ENCODE measurements around the gene CHAC1. TPM values are rescaled to one million over a fixed set of nuclear protein-coding genes. Genes with fewer than 3 reads are reported as not detected.

The CHAC1 gene
- polyA plus RNA-seq, 3 donors, result 0.15 TPM; not detected in 2

DNA sequence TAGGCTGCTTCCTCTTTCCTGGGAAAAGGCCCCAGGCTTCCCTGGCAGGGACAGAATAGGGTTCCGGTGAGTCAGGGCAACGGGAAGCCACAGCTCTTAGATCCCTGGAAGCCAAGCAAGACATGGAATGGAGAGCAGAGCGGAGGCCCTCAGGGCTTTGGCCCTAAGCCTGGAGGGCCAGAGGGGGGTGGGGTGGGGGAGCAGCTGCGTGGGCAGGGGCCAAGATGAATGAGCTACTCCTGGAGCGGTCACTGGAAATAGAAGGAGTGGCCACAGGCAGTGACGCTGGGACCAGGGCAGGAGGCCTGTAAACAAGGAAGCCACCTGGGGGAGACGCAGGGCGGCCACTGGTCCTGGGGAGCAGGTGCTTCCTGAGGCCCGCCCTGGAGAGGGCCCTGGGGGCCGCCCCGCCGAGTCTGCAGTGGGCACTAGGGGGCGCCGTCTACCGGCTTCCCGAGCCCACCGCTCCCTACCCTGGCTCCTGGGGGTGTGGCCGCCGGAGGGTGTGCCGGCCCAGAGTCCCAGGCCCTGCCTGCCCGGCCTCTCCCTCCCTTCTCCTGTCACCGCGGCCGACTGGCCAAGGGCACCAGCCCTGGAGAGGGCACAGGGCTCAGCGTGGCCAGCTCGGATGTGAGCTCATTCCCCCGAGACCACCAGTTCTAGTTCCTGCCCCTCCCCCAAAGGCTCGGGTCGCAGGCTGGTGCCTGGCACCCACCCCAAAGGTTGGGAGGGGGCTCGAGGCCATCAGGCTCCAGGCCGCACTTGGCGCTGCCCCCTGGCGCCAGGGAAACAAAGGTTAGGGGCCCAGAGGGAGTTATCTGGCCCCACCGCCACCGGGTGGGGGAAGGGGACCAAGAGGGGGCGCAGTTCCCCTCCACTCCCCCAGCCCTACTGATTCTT is 46.9 kb upstream of the CHAC1 start:
- intact Hi-C loops (cut with micrococcal nuclease), result loop anchor here (5.0 to 10.0 kb wide), 5 partner anchors 36 to 278 kb away; partner anchors contain the start of gene RMDN3 (in 1 of the 2)
- TF ChIP-seq, protein P1, sequence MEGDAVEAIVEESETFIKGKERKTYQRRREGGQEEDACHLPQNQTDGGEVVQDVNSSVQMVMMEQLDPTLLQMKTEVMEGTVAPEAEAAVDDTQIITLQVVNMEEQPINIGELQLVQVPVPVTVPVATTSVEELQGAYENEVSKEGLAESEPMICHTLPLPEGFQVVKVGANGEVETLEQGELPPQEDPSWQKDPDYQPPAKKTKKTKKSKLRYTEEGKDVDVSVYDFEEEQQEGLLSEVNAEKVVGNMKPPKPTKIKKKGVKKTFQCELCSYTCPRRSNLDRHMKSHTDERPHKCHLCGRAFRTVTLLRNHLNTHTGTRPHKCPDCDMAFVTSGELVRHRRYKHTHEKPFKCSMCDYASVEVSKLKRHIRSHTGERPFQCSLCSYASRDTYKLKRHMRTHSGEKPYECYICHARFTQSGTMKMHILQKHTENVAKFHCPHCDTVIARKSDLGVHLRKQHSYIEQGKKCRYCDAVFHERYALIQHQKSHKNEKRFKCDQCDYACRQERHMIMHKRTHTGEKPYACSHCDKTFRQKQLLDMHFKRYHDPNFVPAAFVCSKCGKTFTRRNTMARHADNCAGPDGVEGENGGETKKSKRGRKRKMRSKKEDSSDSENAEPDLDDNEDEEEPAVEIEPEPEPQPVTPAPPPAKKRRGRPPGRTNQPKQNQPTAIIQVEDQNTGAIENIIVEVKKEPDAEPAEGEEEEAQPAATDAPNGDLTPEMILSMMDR (IDR thresholded peaks at IDR 0.05), result peak; percentile 91
- H3K9me3 ChIP-seq (replicated peaks in 1 of 2; ENCODE audit: control insufficient read depth in 1 of 2, insufficient read depth in 1 of 2, low read length in 2 of 2), result no peaks in the 10 kb centered on the region
- DNase-seq, result peak; percentile 47 to 60 (median 49)
- Mint-ChIP-seq H3K27me3 (ENCODE audit: low read depth in 3 of 3) (peaks cover 0 to 7% (median 0%) of the 10 kb centered on the region in 3 donors), H3K9me3 (no peaks in the 10 kb centered on the region), H3K4me3 (peak overlapping the region; percentile 67 to 84), H3K27ac (peak overlapping the region in 5 of 7 donors; percentile 30 to 79 (median 61)), H3K4me1 (peaks cover 91% of the 10 kb centered on the region), H3K36me3 (peaks cover 10 to 25% of the 10 kb centered on the region in 2 donors)
- peak overlapping the region; percentile 56 to 57 for H3K27ac ChIP-seq (ENCODE audit: low read depth in 1 of 2, low read length in 2 of 2)
- WGBS (ENCODE audit: insufficient coverage), result 2% methylated on average over 30 of the region's 36 CpGs
- H3K27me3 ChIP-seq (ENCODE audit: control insufficient read depth in 2 of 2, insufficient read depth in 2 of 2, low read length in 2 of 2), result no peaks in the 10 kb centered on the region
- peaks cover 34% of the 10 kb centered on the region for H4K20me1 ChIP-seq (ENCODE audit: insufficient read depth, low read length)
- peaks cover 85 to 96% of the 10 kb centered on the region in 2 donors for H3K4me1 ChIP-seq (ENCODE audit: control insufficient read depth in 1 of 2, insufficient read depth in 2 of 2, low read length in 2 of 2)
- H3K36me3 ChIP-seq (replicated peaks in 1 of 2; ENCODE audit: control insufficient read depth in 1 of 2, insufficient read depth in 2 of 2, low read length in 2 of 2), result no peaks in the 10 kb centered on the region
- peak overlapping the region; percentile 80 for H3K4me2 ChIP-seq (replicated peaks; ENCODE audit: extremely low read depth, low read length, poor library complexity, severe bottlenecking)
- H3K4me3 ChIP-seq (replicated peaks in 1 of 3; ENCODE audit: low read depth in 2 of 3, low read length in 3 of 3), result peak overlapping the region; percentile 47 to 76 (median 48)
- peaks cover 21% of the 10 kb centered on the region for H3K79me2 ChIP-seq (ENCODE audit: insufficient read depth, low read length)
- peak overlapping the region; percentile 55 for H3K9ac ChIP-seq (ENCODE audit: insufficient read depth, low read length, poor library complexity, severe bottlenecking)
- H2AFZ ChIP-seq (ENCODE audit: insufficient read depth, low read depth, low read length, poor library complexity, severe bottlenecking), result peak overlapping the region; percentile 37

DNA sequence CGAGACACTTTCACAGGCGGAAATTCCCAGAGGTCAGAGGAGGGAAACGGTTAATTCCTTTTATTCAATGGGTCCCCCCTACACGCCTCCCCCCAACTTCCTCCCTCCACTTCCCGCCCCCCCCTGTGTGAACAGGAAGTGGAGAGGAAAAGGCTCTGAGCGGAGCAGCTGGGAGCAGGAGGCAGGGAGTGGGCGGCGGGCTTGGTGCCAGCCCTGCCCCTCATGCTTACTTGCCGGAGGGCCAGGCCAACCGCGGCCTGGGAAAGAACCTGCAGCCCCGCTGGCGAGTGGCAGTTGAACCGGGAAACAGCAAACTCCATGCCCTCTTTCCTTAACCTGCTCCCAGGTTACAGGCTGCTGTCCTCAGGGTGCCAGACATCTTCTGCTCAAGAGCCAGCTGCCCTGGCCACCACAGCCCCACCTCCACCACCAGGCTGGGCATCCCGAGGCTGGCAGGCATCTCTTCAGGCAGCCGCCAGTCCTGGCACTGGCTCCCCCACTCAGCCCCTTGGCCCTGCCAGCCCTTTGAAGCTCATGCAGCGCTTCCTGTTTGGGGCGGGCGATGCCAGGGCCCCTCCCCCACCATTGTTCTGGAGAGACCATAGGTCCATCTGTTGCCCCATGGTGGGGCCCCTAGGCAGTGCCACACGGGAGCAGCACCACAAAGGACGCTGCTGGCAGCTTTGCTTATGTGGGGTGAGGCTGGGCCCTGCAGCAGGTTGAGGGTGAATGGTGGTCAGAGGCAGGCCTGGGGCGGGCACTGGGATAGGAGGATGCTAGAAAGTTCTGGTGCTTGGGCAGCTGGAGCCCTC is 46.1 kb upstream of the CHAC1 start:
- TF ChIP-seq, protein P1 (IDR thresholded peaks at IDR 0.05), result no peak
- H3K27ac Mint-ChIP-seq, result peak overlapping the region in 4 of 7 donors; percentile 30 to 56 (median 48)
- Histone ChIP-seq H3K9me3 (replicated peaks in 1 of 2; ENCODE audit: control insufficient read depth in 1 of 2, insufficient read depth in 1 of 2, low read length in 2 of 2) (no peaks in the 10 kb centered on the region), H3K4me1 (ENCODE audit: control insufficient read depth in 1 of 2, insufficient read depth in 2 of 2, low read length in 2 of 2) (peaks cover 78 to 88% of the 10 kb centered on the region in 2 donors), H3K9ac (ENCODE audit: insufficient read depth, low read length, poor library complexity, severe bottlenecking) (peak overlapping the region; percentile 55), H3K4me2 (replicated peaks; ENCODE audit: extremely low read depth, low read length, poor library complexity, severe bottlenecking) (peak overlapping the region; percentile 80), H3K4me3 (replicated peaks in 1 of 3; ENCODE audit: low read depth in 2 of 3, low read length in 3 of 3) (peak overlapping the region; percentile 47 to 76 (median 48)), H3K79me2 (ENCODE audit: insufficient read depth, low read length) (peaks cover 16% of the 10 kb centered on the region), H3K27ac (ENCODE audit: low read depth in 1 of 2, low read length in 2 of 2) (peak overlapping the region; percentile 56 to 57), H3K36me3 (replicated peaks in 1 of 2; ENCODE audit: control insufficient read depth in 1 of 2, insufficient read depth in 2 of 2, low read length in 2 of 2) (no peaks in the 10 kb centered on the region), H2AFZ (ENCODE audit: insufficient read depth, low read depth, low read length, poor library complexity, severe bottlenecking) (peak overlapping the region; percentile 63), H4K20me1 (ENCODE audit: insufficient read depth, low read length) (peaks cover 34% of the 10 kb centered on the region), H3K27me3 (ENCODE audit: control insufficient read depth in 2 of 2, insufficient read depth in 2 of 2, low read length in 2 of 2) (no peaks in the 10 kb centered on the region)
- H3K4me3 Mint-ChIP-seq, result peak overlapping the region; percentile 67 to 84
- H3K9me3 Mint-ChIP-seq, result no peaks in the 10 kb centered on the region
- peaks cover 10 to 25% of the 10 kb centered on the region in 2 donors for H3K36me3 Mint-ChIP-seq
- H3K27me3 Mint-ChIP-seq (ENCODE audit: low read depth in 3 of 3), result peaks cover 0 to 6% (median 0%) of the 10 kb centered on the region in 3 donors
- peaks cover 86% of the 10 kb centered on the region for H3K4me1 Mint-ChIP-seq
- intact Hi-C loops (cut with micrococcal nuclease), result loop anchor here (5.0 to 10.0 kb wide), 5 partner anchors 35 to 278 kb away; partner anchors contain the start of gene RMDN3 (in 1 of the 2)
- DNase-seq, result peak; percentile 28 to 77 (median 44)
- WGBS (ENCODE audit: insufficient coverage), result 10% methylated on average over 14 of the region's 22 CpGs
